IMR-90 (cell line): ENCODE measurements around the gene SLC25A15. TPM values are rescaled to one million over a fixed set of nuclear protein-coding genes. Genes with fewer than 3 reads are reported as not detected.
"Not testable (repeated sequence)": the region's sequence is repeated elsewhere in the genome, so short reads cannot be mapped to it uniquely, and the experiment has no call there.

Experiments
- ATAC-seq: fragments of 200-7000 bp; cut with Tn5 transposase; 2 replicates; pipeline ENCODE4 v1.9.1; 2020; ENCODE audit warnings: low read depth, mild to moderate bottlenecking, moderate library complexity
- BruUV-seq: library from RNA; stranded (reverse); fragments of 400-500 nt; replicated peaks from 2 replicates; lab custom pipeline; 2021; lab: Mats Ljungman, UMichigan
- CTCF ChIA-PET: fragments of 300-600 bp; formaldehyde crosslinking; extraction: SDS; loops from one replicate; lab custom pipeline; 2021; ENCODE audit warnings: antibody characterized with exemption; lab: Yijun Ruan, JAX
- POLR2A ChIA-PET: fragments of 300-600 bp; sonication (Branson Sonifier 250); formaldehyde crosslinking; loops from one replicate; lab custom pipeline; 2022; ENCODE audit warnings: antibody characterized with exemption; ENCODE audit not compliant: unreplicated experiment; lab: Charles Lee
- DNase-seq: peaks from one replicate; pipeline ENCODE4 v3.0.0; 2013
- H2AFZ ChIP-seq: replicated peaks from 2 replicates; pipeline ENCODE3; 2013; ENCODE audit warnings: low read length, mild to moderate bottlenecking; ENCODE audit not compliant: poor library complexity
- H2AK5ac ChIP-seq: 2 replicates; pipeline ENCODE4 v1.6.1; 2013; ENCODE audit warnings: low read depth, low read length, inconsistent platforms
- H2AK9ac ChIP-seq: replicated peaks from 2 replicates; pipeline ENCODE3; 2013; ENCODE audit warnings: mild to moderate bottlenecking, low read depth, low read length, moderate library complexity; ENCODE audit not compliant: poor library complexity
- H2BK120ac ChIP-seq: 2 replicates; pipeline ENCODE4 v1.6.1; 2013; ENCODE audit warnings: low read depth, low read length, inconsistent platforms
- H2BK15ac ChIP-seq: 3 replicates; pipeline ENCODE4 v1.6.1; 2013; ENCODE audit warnings: low read depth, low read length, inconsistent platforms
- H2BK20ac ChIP-seq: 2 replicates; pipeline ENCODE4 v1.6.1; 2013; ENCODE audit warnings: low read depth, mild to moderate bottlenecking, inconsistent platforms, low read length, moderate library complexity
- H2BK5ac ChIP-seq: 2 replicates; pipeline ENCODE4 v1.6.1; 2013; ENCODE audit warnings: mild to moderate bottlenecking, low read depth, low read length, inconsistent platforms; ENCODE audit not compliant: poor library complexity, severe bottlenecking
- H3K14ac ChIP-seq: replicated peaks from 2 replicates; pipeline ENCODE4 v1.6.1; 2013; ENCODE audit warnings: low read depth, low read length, inconsistent platforms
- H3K18ac ChIP-seq: 2 replicates; pipeline ENCODE4 v1.6.1; 2013; ENCODE audit warnings: low read depth, low read length, control low read depth
- H3K23ac ChIP-seq: 2 replicates; pipeline ENCODE4 v1.6.1; 2013; ENCODE audit warnings: low read depth, low read length, inconsistent platforms
- H3K27ac ChIP-seq: 2 replicates; pipeline ENCODE4 v1.5.1; 2013; ENCODE audit warnings: mild to moderate bottlenecking, control low read depth, low read length; ENCODE audit not compliant: insufficient read depth
- H3K27me3 ChIP-seq: 2 replicates; pipeline ENCODE4 v1.6.1; 2013; ENCODE audit warnings: low read length; ENCODE audit not compliant: control insufficient read depth, insufficient read depth
- H3K36me3 ChIP-seq: 2 replicates; pipeline ENCODE4 v1.6.1; 2013; ENCODE audit warnings: low read length, mixed read lengths; ENCODE audit not compliant: control insufficient read depth, insufficient read depth
- H3K4ac ChIP-seq: 2 replicates; pipeline ENCODE4 v1.6.1; 2013; ENCODE audit warnings: low read depth, low read length, inconsistent platforms
- H3K4me1 ChIP-seq: 2 replicates; pipeline ENCODE4 v1.6.1; 2013; ENCODE audit warnings: low read length, mixed read lengths; ENCODE audit not compliant: control insufficient read depth, insufficient read depth
- H3K4me2 ChIP-seq: 2 replicates; pipeline ENCODE4 v1.6.1; 2013; ENCODE audit warnings: low read depth, mild to moderate bottlenecking, control low read depth, low read length, moderate library complexity
- H3K4me3 ChIP-seq: 2 replicates; pipeline ENCODE4 v1.5.1; 2013; ENCODE audit warnings: low read depth, mild to moderate bottlenecking, control low read depth, low read length, moderate library complexity; ENCODE audit not compliant: insufficient read depth
- H3K56ac ChIP-seq: 2 replicates; pipeline ENCODE4 v1.6.1; 2013; ENCODE audit warnings: low read length, inconsistent platforms; ENCODE audit not compliant: insufficient read depth; ENCODE audit errors: extremely low read depth
- H3K79me1 ChIP-seq, 2 experiments: 2 replicates each; pipeline ENCODE4 v1.6.1; 2013; ENCODE audit warnings: low read length in 2 of 2, inconsistent platforms in 1 of 2, low read depth in 1 of 2
- H3K9ac ChIP-seq: 2 replicates; pipeline ENCODE4 v1.6.1; 2013; ENCODE audit warnings: low read depth, low read length, control low read depth
- H3K9me1 ChIP-seq: 2 replicates; pipeline ENCODE4 v1.6.1; 2013; ENCODE audit warnings: low read length, inconsistent platforms; ENCODE audit not compliant: insufficient read depth
- H3K9me3 ChIP-seq: 2 replicates; pipeline ENCODE4 v1.6.1; 2013; ENCODE audit warnings: low read length; ENCODE audit not compliant: control insufficient read depth, insufficient read depth
- H4K20me1 ChIP-seq: 2 replicates; pipeline ENCODE4 v1.6.1; 2013; ENCODE audit warnings: low read length, inconsistent platforms; ENCODE audit not compliant: insufficient read depth
- H4K5ac ChIP-seq: 2 replicates; pipeline ENCODE4 v1.6.1; 2013; ENCODE audit warnings: mild to moderate bottlenecking, low read depth, low read length, control low read depth
- H4K8ac ChIP-seq, 2 experiments: 2 replicates each; pipeline ENCODE4 v1.6.1; 2013; ENCODE audit warnings: low read depth in 2 of 2, low read length in 2 of 2, control low read depth in 1 of 2, inconsistent platforms in 1 of 2
- H4K91ac ChIP-seq: 2 replicates; pipeline ENCODE4 v1.6.1; 2013; ENCODE audit warnings: low read depth, low read length, inconsistent platforms; ENCODE audit not compliant: insufficient read depth
- WGBS, 2 experiments: methylation state at CpG; one replicate each; pipeline versions ENCODE4 v1.1.5 to v1.1.7; 2013; ENCODE audit warnings: missing lambda C conversion rate in 2 of 2; ENCODE audit not compliant: insufficient read length in 1 of 2; ENCODE audit errors: extremely low coverage in 2 of 2; 5-methylcytosine and 5-hydroxymethylcytosine counted together
- dilution Hi-C: fragments of 300-500 bp; cut with HindIII; formaldehyde crosslinking; loops from one replicate; pipeline ENCODE4 v1.14.3; 2018; ENCODE audit warnings: low sequenced_read_pairs; ENCODE audit not compliant: unreplicated experiment
- in situ Hi-C: fragments of 300-500 bp; cut with MboI; formaldehyde crosslinking; loops from 3 replicates; pipeline ENCODE4 v1.14.3; 2019; ENCODE audit warnings: low sequenced_read_pairs, inconsistent platforms, mixed read lengths
- intact Hi-C: fragments of 100-400 bp; cut with micrococcal nuclease; formaldehyde crosslinking; loops from 2 replicates; pipeline ENCODE4 v1.10.0; 2022
- polyA plus RNA-seq, 3 experiments: library from polyadenylated mRNA; depleted of rRNA; stranded (reverse); fragments of >200 nt; gene quantifications; 2 replicates each; pipeline ENCODE4 v1.2.3, GENCODE V29; 2012; ENCODE audit warnings: low replicate concordance in 1 of 3
- total RNA-seq: library from RNA; depleted of rRNA; stranded (reverse); fragments of >200 nt; gene quantifications from 2 replicates; pipeline ENCODE4 v1.2.3, GENCODE V29; 2012

SLC25A15 gene
- total and polyA plus RNA-seq, 2 of the 4 experiments (the other 2 are of a cell fraction): 5.4 to 13.3 TPM

DNA sequence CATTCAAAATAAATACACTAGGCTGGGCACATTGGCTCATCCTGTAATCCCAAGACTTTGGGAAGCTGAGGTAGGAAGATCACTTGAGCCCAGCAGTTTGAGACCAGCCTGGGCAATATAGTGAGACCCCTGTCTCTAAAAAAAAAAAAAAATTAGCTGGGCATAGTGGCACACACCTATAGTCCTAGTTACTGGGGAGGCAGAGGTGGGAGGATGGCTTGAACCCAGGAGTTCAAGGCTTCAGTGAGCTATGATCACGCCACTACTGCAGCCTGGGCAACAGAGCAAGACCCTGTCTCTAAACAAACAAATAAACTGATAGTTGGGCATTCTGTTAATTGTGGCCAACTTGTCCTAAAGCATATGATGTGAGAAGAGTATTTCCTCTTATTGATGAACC, 6.4 kb upstream of the SLC25A15 start:
- BruUV-seq, H2BK120ac ChIP-seq, H2AFZ ChIP-seq, H2BK20ac ChIP-seq, H4K91ac ChIP-seq, H3K36me3 ChIP-seq, H4K5ac ChIP-seq, dilution Hi-C loops, H2AK5ac ChIP-seq, H3K18ac ChIP-seq, H4K20me1 ChIP-seq, H3K9me1 ChIP-seq, H2BK5ac ChIP-seq, ATAC-seq, DNase-seq, H3K27me3 ChIP-seq, H2AK9ac ChIP-seq, H3K79me1 ChIP-seq, H3K4me3 ChIP-seq, H3K9me3 ChIP-seq, H3K14ac ChIP-seq, H3K56ac ChIP-seq, H3K4ac ChIP-seq, H4K8ac ChIP-seq, H3K23ac ChIP-seq, H2BK15ac ChIP-seq, H3K4me1 ChIP-seq, H3K27ac ChIP-seq, H3K4me2 ChIP-seq, H3K9ac ChIP-seq: not testable (repeated sequence)
- in situ Hi-C loops: loop anchor here (10.0 kb wide), 1 partner anchor 272 kb away; no protein-coding TSS in a partner anchor
- ChIA-PET CTCF (interaction anchor here (0.6 kb wide), 1 partner anchor 18 kb away, joined by 3 read pairs; no protein-coding TSS in a partner anchor), POLR2A (interaction anchor here (0.6 kb wide), 1 partner anchor 1364 kb away, joined by 3 read pairs; no protein-coding TSS in a partner anchor)
- intact Hi-C loops: loop anchor here (10.0 kb wide), 1 partner anchor 442 kb away; no protein-coding TSS in a partner anchor
- no CpG with 5 or more reads among the region's 1 CpG for WGBS, 2 experiments
